Stomach (tissue), 4 donors: Measurements from ENCODE around the gene CISH.

Experiments used
- CTCF ChIP-seq, 7 experiments: fragments of 450-650 bp in 4 of 7; fragments of 200-600 bp in 3 of 7; sonication (generic) in 3 of 7; IDR thresholded peaks; one replicate each; pipeline ENCODE4 v1.5.1; 2016 to 2019; ENCODE audit warnings: antibody characterized with exemption in 7 of 7, control low read depth in 2 of 7, mild to moderate bottlenecking in 1 of 7
- EP300 ChIP-seq: sonication (generic); formaldehyde crosslinking; IDR thresholded peaks from one replicate; pipeline ENCODE4 v1.6.1; 2017; ENCODE audit warnings: antibody characterized with exemption
- POLR2AphosphoS5 ChIP-seq, 3 donors: sonication (generic); formaldehyde crosslinking; IDR thresholded peaks; one replicate each; pipeline ENCODE4 v1.6.1; 2016; ENCODE audit warnings: antibody characterized with exemption in 3 of 3

GRCh38 chr3:50656417-50657195, 45.0 kb upstream of the CISH start:
- TF ChIP-seq CTCF (IDR thresholded peaks at IDR 0.05) (no peak), POLR2AphosphoS5 (IDR thresholded peaks at IDR 0.05) (no peak), EP300 (no peak)
